K562 (cell line): ENCODE data around the gene RCOR2. TPM values are rescaled to one million over a fixed set of nuclear protein-coding genes. Genes with fewer than 3 reads are reported as not detected.
A peak's percentile ranks its signal among the peaks of the same experiment; 100 is the strongest.

ENCODE experiments used
- BRCA1 ChIP-seq, 2 experiments: fragments of 450-650 bp in 1 of 2; sonication (generic) in 1 of 2; formaldehyde crosslinking in 1 of 2; IDR thresholded peaks; 2 replicates each; pipeline versions ENCODE4 v1.5.0 to v1.6.1; 2017 to 2020; ENCODE audit warnings: mild to moderate bottlenecking in 1 of 2, missing genetic modification reagents in 1 of 2
- CBX1 ChIP-seq: sonication (generic); IDR thresholded peaks from 2 replicates; pipeline ENCODE4 v1.6.1; 2016; ENCODE audit warnings: antibody characterized with exemption, low read depth, mild to moderate bottlenecking
- CHD4 ChIP-seq: fragments of 200-600 bp; sonication (generic); IDR thresholded peaks from 3 replicates; pipeline ENCODE4 v1.6.1; 2012; ENCODE audit warnings: low read depth, mild to moderate bottlenecking, mixed read lengths, low read length, inconsistent platforms; ENCODE audit not compliant: insufficient read depth, insufficient replicate concordance, poor library complexity, severe bottlenecking
- ESRRB ChIP-seq: fragments of 250-450 bp; sonication (Bioruptor Pico); IDR thresholded peaks from 2 replicates; pipeline ENCODE4 v1.5.0; 2020; ENCODE audit warnings: mild to moderate bottlenecking, moderate library complexity, borderline replicate concordance
- FOXK1 ChIP-seq: sonication (generic); formaldehyde crosslinking; IDR thresholded peaks from 2 replicates; pipeline ENCODE4 v1.8.0; 2022; ENCODE audit warnings: missing genetic modification reagents, mild to moderate bottlenecking, borderline replicate concordance
- GABPB2 ChIP-seq: fragments of 250-450 bp; sonication (Bioruptor Pico); conservative IDR thresholded peaks from 2 replicates; pipeline ENCODE4 v1.5.1; 2021; ENCODE audit warnings: mild to moderate bottlenecking
- HNRNPH1 ChIP-seq: fragments of 200-400 bp; formaldehyde crosslinking; optimal IDR thresholded peaks from 2 replicates; pipeline ENCODE3; 2017; ENCODE audit warnings: low read depth, mild to moderate bottlenecking, low read length, moderate library complexity
- KHSRP ChIP-seq: fragments of 450-650 bp; IDR thresholded peaks from 2 replicates; pipeline ENCODE4 v1.6.1; 2017
- KLF6 ChIP-seq: fragments of 250-450 bp; sonication (Bioruptor Pico); IDR thresholded peaks from 2 replicates; pipeline ENCODE4 v1.4.0; 2020; ENCODE audit warnings: mild to moderate bottlenecking, moderate library complexity, borderline replicate concordance
- MCM2 ChIP-seq: fragments of 450-650 bp; IDR thresholded peaks from 2 replicates; pipeline ENCODE4 v1.6.1; 2017; ENCODE audit warnings: low read depth, mild to moderate bottlenecking
- PML ChIP-seq: IDR thresholded peaks from 2 replicates; pipeline ENCODE4 v1.6.1; 2012; ENCODE audit warnings: low read length, inconsistent platforms
- PRPF4 ChIP-seq: fragments of 200-400 bp; formaldehyde crosslinking; IDR thresholded peaks from one replicate; pipeline ENCODE4 v1.6.1; 2017; ENCODE audit warnings: low read length, low read depth, mild to moderate bottlenecking; ENCODE audit not compliant: insufficient read depth, poor library complexity, severe bottlenecking
- RFX7 ChIP-seq: fragments of 250-450 bp; sonication (Bioruptor Pico); IDR thresholded peaks from 2 replicates; pipeline ENCODE4 v1.5.1; 2021; ENCODE audit warnings: mild to moderate bottlenecking
- SAP30 ChIP-seq: fragments of 200-600 bp; sonication (generic); IDR thresholded peaks from 2 replicates; pipeline ENCODE4 v1.6.1; 2012; ENCODE audit warnings: borderline replicate concordance, low read depth, mild to moderate bottlenecking, moderate library complexity, low read length, control low read depth, inconsistent platforms; ENCODE audit not compliant: insufficient read depth, poor library complexity, severe bottlenecking
- SMARCB1 ChIP-seq: IDR thresholded peaks from 2 replicates; pipeline ENCODE4 v1.6.1; 2011; ENCODE audit warnings: improper control_type of control experiment, low read depth; ENCODE audit not compliant: insufficient read length
- SRSF1 ChIP-seq: fragments of 200-400 bp; formaldehyde crosslinking; IDR thresholded peaks from 2 replicates; pipeline ENCODE4 v1.6.1; 2017; ENCODE audit warnings: mild to moderate bottlenecking, low read depth, low read length, moderate library complexity
- TBP ChIP-seq: optimal IDR thresholded peaks from 2 replicates; pipeline ENCODE3; 2011; ENCODE audit warnings: low read depth, low read length, improper control_type of control experiment
- THRAP3 ChIP-seq: fragments of 450-650 bp; IDR thresholded peaks from 2 replicates; pipeline ENCODE4 v1.6.1; 2016; ENCODE audit warnings: mild to moderate bottlenecking, inconsistent platforms, borderline replicate concordance
- TOE1 ChIP-seq, 2 experiments: fragments of 450-650 bp in 1 of 2; sonication (generic) in 1 of 2; formaldehyde crosslinking in 1 of 2; IDR thresholded peaks; 2 replicates each; pipeline versions ENCODE4 v1.7.1 to v1.8.0; 2016 to 2022; ENCODE audit warnings: borderline replicate concordance in 2 of 2, mild to moderate bottlenecking in 2 of 2, antibody characterized with exemption in 1 of 2, inconsistent platforms in 1 of 2, low read depth in 1 of 2, missing genetic modification reagents in 1 of 2, moderate library complexity in 1 of 2
- USF2 ChIP-seq: sonication (generic); formaldehyde crosslinking; IDR thresholded peaks from 2 replicates; pipeline ENCODE4 v1.5.0; 2020; ENCODE audit warnings: missing genetic modification reagents
- ZNF12 ChIP-seq: sonication (generic); formaldehyde crosslinking; IDR thresholded peaks from 2 replicates; pipeline ENCODE4 v1.4.0; 2020; ENCODE audit warnings: mild to moderate bottlenecking, missing genetic modification reagents
- ZNF140 ChIP-seq: fragments of 250-450 bp; sonication (Bioruptor Pico); IDR thresholded peaks from 2 replicates; pipeline ENCODE4 v1.8.0; 2021; ENCODE audit warnings: moderate library complexity, mild to moderate bottlenecking, inconsistent platforms
- ZNF143 ChIP-seq: sonication (generic); formaldehyde crosslinking; IDR thresholded peaks from 2 replicates; pipeline ENCODE4 v1.9.0; 2022; ENCODE audit warnings: mild to moderate bottlenecking, missing genetic modification reagents
- ZNF184 ChIP-seq: sonication (generic); formaldehyde crosslinking; IDR thresholded peaks from 2 replicates; pipeline ENCODE4 v1.5.0; 2020; ENCODE audit warnings: missing genetic modification reagents
- ZNF57 ChIP-seq: fragments of 450-650 bp; formaldehyde crosslinking; IDR thresholded peaks from 2 replicates; pipeline ENCODE4 v1.4.0; 2020; ENCODE audit warnings: mild to moderate bottlenecking, moderate library complexity
- ZNF740 ChIP-seq, 3 experiments: fragments of 200-800 bp in 1 of 3; sonication (Bioruptor generic) in 1 of 3; sonication (generic) in 1 of 3; formaldehyde crosslinking in 1 of 3; IDR thresholded peaks; 2 replicates each; pipeline versions ENCODE4 v1.6.1 to v1.8.0; 2016 to 2022; ENCODE audit warnings: mild to moderate bottlenecking in 2 of 3, missing compliant biosample characterization in 2 of 3, missing genetic modification characterization in 2 of 3, missing genetic modification reagents in 1 of 3
- polyA plus RNA-seq, 8 experiments: library from polyadenylated mRNA; depleted of rRNA in 4 of 8; stranded (reverse) in 5 of 8; unstranded in 3 of 8; fragments of >200 nt; fragmentation: Nextera tagmentation in 2 of 8; fragmentation: Illumina TruSeq in 1 of 8; extraction: Ambion mirVana in 2 of 8; extraction: Trizol in 1 of 8; gene quantifications; 2 replicates each; pipeline versions ENCODE4 v1.2.1 to v1.2.3, GENCODE V29; 2011 to 2014; ENCODE audit warnings: inconsistent platforms in 1 of 8, missing spikeins in 1 of 8
- total RNA-seq, 7 experiments: library from RNA; depleted of rRNA in 6 of 7; stranded (reverse); fragments of >200 nt in 6 of 7; fragmentation: Illumina TruSeq in 2 of 7; extraction: Trizol in 2 of 7; gene quantifications; 2 replicates each; pipeline versions ENCODE4 v1.2.1 to v1.2.3, GENCODE V29; 2011 to 2021; ENCODE audit warnings: low replicate concordance in 1 of 7

Gene RCOR2
- total and polyA plus RNA-seq, 9 of the 15 experiments (the other 6 are each of a cell fraction or from before 2014, with no cell fraction given): 0.04 to 6.5 (median 2.5) TPM; not detected in 1

GRCh38 chr11:63917692-63918506, 935 bp upstream of the RCOR2 start (continued):
- TF ChIP-seq SRSF1 (no peak), BRCA1 (IDR thresholded peaks at IDR 0.05) (no peak), BRCA1 (CRISPR knock-in tag; IDR thresholded peaks at IDR 0.05) (no peak), USF2 (peak; percentile 39), ESRRB (CRISPR knock-in tag) (no peak), ZNF12 (CRISPR knock-in tag) (no peak), GABPB2 (CRISPR knock-in tag) (no peak), ZNF184 (CRISPR knock-in tag) (no peak), TBP (no peak), ZNF140 (no peak), TOE1 (IDR thresholded peaks at IDR 0.05; ENCODE audit: borderline replicate concordance) (no peak), TOE1 (CRISPR knock-in tag; IDR thresholded peaks at IDR 0.05; ENCODE audit: borderline replicate concordance, low read depth) (no peak), ZNF143 (CRISPR knock-in tag) (no peak), FOXK1 (CRISPR knock-in tag) (no peak), PRPF4 (peak; percentile 65), ZNF740 (CRISPR knock-in tag; IDR thresholded peaks at IDR 0.05) (no peak), ZNF740 (tag; IDR thresholded peaks at IDR 0.05) (no peak), CBX1 (0 out of 2 replicates have a peak, but pooled peaks have one; percentile 31), SMARCB1 (no peak), THRAP3 (no peak), HNRNPH1 (no peak), CHD4 (no peak), RFX7 (CRISPR knock-in tag) (no peak), KHSRP (no peak), ZNF57 (CRISPR knock-in tag) (no peak), KLF6 (CRISPR knock-in tag) (no peak), MCM2 (no peak), PML (no peak), SAP30 (peak; percentile 23)
